Gastroesophageal sphincter (tissue), 3 donors: Measurements from ENCODE around the gene IL4R.

Source experiments
- CTCF ChIP-seq, 4 experiments: fragments of 200-600 bp in 2 of 4; fragments of 450-650 bp in 2 of 4; sonication (generic) in 1 of 4; IDR thresholded peaks; one replicate each; pipeline ENCODE4 v1.5.1; 2017 to 2019; ENCODE audit warnings: antibody characterized with exemption in 4 of 4, mild to moderate bottlenecking in 2 of 4, moderate library complexity in 2 of 4
- POLR2AphosphoS5 ChIP-seq: sonication (generic); formaldehyde crosslinking; IDR thresholded peaks from one replicate; pipeline ENCODE4 v1.6.1; 2017; ENCODE audit warnings: antibody characterized with exemption

GRCh38 chr16:27270349-27270748 is 43.4 kb upstream of the IL4R start:
- no peak for TF ChIP-seq POLR2AphosphoS5
- no peak for TF ChIP-seq CTCF (IDR thresholded peaks at IDR 0.05)
